Measurements from ENCODE around the gene MAGEB5. TPM values are rescaled to one million over a fixed set of nuclear protein-coding genes. Genes with fewer than 3 reads are reported as not detected.

MAGEB5 gene
- total and polyA plus RNA-seq, 9 of the 15 experiments (the other 6 are each of a cell fraction or from before 2014, with no cell fraction given) = not detected

GRCh38 chrX:26192204-26192603 lies 23.8 kb upstream of the MAGEB5 start, which contains the start of gene MAGEB6 (continued):
- TF ChIP-seq ASH1L (IDR thresholded peaks at IDR 0.05; ENCODE audit: borderline replicate concordance, low read depth, partially characterized antibody) (no peak), MEIS2 (IDR thresholded peaks at IDR 0.05; ENCODE audit: partially characterized antibody) (no peak), MAFG (tag; conservative IDR thresholded peaks at IDR 0.05) (no peak), ZHX1 (conservative IDR thresholded peaks at IDR 0.05; ENCODE audit: low read length) (no peak), HMG20A (CRISPR knock-in tag; conservative IDR thresholded peaks at IDR 0.05) (no peak), HNRNPL (IDR thresholded peaks at IDR 0.05; ENCODE audit: low read depth, low read length) (no peak), TAF7 (tag; IDR thresholded peaks at IDR 0.05) (no peak), ZNF398 (CRISPR knock-in tag; IDR thresholded peaks at IDR 0.05) (no peak), FUS (optimal IDR thresholded peaks at IDR 0.05; ENCODE audit: low read depth, low read length) (no peak), GTF2B (IDR thresholded peaks at IDR 0.05; ENCODE audit: extremely low read depth, insufficient read length) (no peak), RBM34 (IDR thresholded peaks at IDR 0.05; ENCODE audit: borderline replicate concordance, insufficient read depth, low read length) (no peak), PRMT5 (CRISPR knock-in tag; IDR thresholded peaks at IDR 0.05) (no peak), FOXA3 (CRISPR knock-in tag; conservative IDR thresholded peaks at IDR 0.05 in 1 of 2, IDR thresholded peaks at IDR 0.05 in 1 of 2) (no peak), HMG20B (CRISPR knock-in tag; IDR thresholded peaks at IDR 0.05) (no peak), PBX2 (CRISPR knock-in tag; IDR thresholded peaks at IDR 0.05; ENCODE audit: low read depth) (no peak), PBX2 (tag; conservative IDR thresholded peaks at IDR 0.05; ENCODE audit: low read depth) (no peak)

Measured in K562 (cell line).